ENCODE data around the gene ZNF778.

GRCh38 chr16:89232107-89232506 lies 14.6 kb downstream of the ZNF778 start:
- TF ChIP-seq CTCF (IDR thresholded peaks at IDR 0.05) (no peak), EZH2 (IDR thresholded peaks at IDR 0.05; ENCODE audit: borderline replicate concordance, insufficient read depth, low read depth, low read length, poor library complexity, severe bottlenecking) (no peak)

Data from B cell (primary cell).